DMS79 treated with DMSO at 0.1 percent for 48 hours (cell line): ENCODE data around the gene LRRC61.
"Not testable (repeated sequence)": the region's sequence is repeated elsewhere in the genome, so short reads cannot be mapped to it uniquely, and the experiment has no call there.

ENCODE experiments used
- DNase-seq: peaks from one replicate; lab custom pipeline; 2025; lab: John Stamatoyannopoulos, UW

Gene LRRC61

GRCh38 chr7:150383710-150384397 lies 60.7 kb downstream of the LRRC61 start:
- peak; percentile 78 for DNase-seq

GRCh38 chr7:150384406-150385301 lies 61.5 kb downstream of the LRRC61 start:
- DNase-seq = no peak

DNA sequence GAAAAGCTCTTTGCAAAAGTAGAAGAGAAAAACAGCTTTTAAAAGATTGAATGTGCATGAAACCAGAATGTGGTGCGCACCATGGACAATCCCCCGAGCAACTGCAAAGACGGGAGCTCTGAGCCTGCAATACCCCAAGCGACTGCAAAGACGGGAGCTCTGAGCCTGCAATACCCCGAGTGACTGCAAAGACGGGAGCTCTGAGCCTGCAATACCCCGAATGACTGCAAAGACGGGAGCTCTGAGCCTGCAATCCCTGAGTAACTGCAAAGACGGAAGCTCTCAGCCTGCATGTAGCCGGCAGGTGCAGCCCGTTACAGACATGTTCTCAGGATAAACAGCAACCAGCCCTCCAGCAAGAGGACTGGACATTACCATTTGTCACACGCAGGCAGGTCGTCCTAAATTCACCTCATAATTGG lies 62.2 kb downstream of the LRRC61 start:
- no peak for DNase-seq

- DNase-seq = not testable (repeated sequence)
These were observed 62.7 kb downstream of the LRRC61 start for GRCh38 chr7:150385884-150386283.
